Tibial artery (tissue), 4 donors: ENCODE results near the gene OPA3.
A peak's percentile ranks its signal among the peaks of the same experiment; 100 is the strongest.

ENCODE experiments used
- DNase-seq, 2 donors: peaks; one replicate each; pipeline ENCODE4 v3.0.0-alpha.2; 2019
- H3K27ac ChIP-seq, 2 donors: fragments of 200-600 bp; sonication (generic) in 1 of 2; 1 replicate in 1 of 2; 2 replicates in 1 of 2; pipeline ENCODE4 v1.5.1; 2018 to 2019; ENCODE audit warnings: mild to moderate bottlenecking in 1 of 2
- H3K27me3 ChIP-seq, 2 donors: fragments of 200-600 bp; sonication (generic) in 1 of 2; one replicate each; pipeline versions ENCODE4 v1.5.1 to v1.6.0; 2016 to 2019
- H3K36me3 ChIP-seq, 3 donors: fragments of 200-600 bp; sonication (generic) in 2 of 3; one replicate each; pipeline ENCODE4 v1.5.1; 2016 to 2019; ENCODE audit warnings: mild to moderate bottlenecking in 2 of 3
- H3K4me1 ChIP-seq, 4 donors: fragments of 200-600 bp; sonication (generic) in 2 of 4; 1 replicate in 3 of 4; 2 replicates in 1 of 4; pipeline ENCODE4 v1.5.1; 2016 to 2019
- H3K4me3 ChIP-seq, 2 donors: fragments of 200-600 bp; sonication (generic) in 1 of 2; 1 replicate in 1 of 2; 2 replicates in 1 of 2; pipeline ENCODE4 v1.5.1; 2018 to 2019; ENCODE audit warnings: mild to moderate bottlenecking in 2 of 2
- H3K9me3 ChIP-seq, 3 donors: fragments of 200-600 bp; sonication (generic) in 1 of 3; one replicate each; pipeline ENCODE4 v1.5.1; 2016 to 2019
- intact Hi-C: fragments of 100-400 bp; cut with DNase I; formaldehyde crosslinking; loops from one replicate; pipeline ENCODE4 v1.15.0; 2023; ENCODE audit warnings: low total_unique reads
- TF ChIP-seq, protein P1 (sequence below), 2 experiments: fragments of 200-600 bp in 1 of 2; fragments of 450-650 bp in 1 of 2; IDR thresholded peaks; one replicate each; pipeline ENCODE4 v1.5.1; 2017 to 2019; ENCODE audit warnings: antibody characterized with exemption in 2 of 2, mild to moderate bottlenecking in 1 of 2, moderate library complexity in 1 of 2

OPA3 gene

DNA sequence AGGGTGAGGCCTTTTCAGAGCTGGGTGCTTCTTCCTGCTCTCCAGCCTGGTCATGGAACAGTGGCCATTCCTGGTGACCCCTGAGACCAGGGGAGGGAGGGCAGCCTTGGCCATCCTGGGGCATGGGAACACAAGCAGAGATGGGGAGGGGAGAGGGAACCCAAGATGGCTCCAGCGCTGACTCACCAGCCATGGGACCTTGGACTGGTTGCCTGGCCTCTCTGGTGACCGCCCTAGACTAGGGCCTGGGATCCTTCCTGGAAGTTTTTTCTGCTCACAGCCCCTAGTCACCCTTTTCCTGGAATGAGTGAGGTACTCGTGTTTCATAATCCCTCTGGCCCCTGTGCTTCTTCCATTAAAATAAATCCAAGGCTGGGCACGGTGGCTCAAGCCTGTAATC, 3.3 kb upstream of the OPA3 start:
- DNase-seq = no peak

DNA sequence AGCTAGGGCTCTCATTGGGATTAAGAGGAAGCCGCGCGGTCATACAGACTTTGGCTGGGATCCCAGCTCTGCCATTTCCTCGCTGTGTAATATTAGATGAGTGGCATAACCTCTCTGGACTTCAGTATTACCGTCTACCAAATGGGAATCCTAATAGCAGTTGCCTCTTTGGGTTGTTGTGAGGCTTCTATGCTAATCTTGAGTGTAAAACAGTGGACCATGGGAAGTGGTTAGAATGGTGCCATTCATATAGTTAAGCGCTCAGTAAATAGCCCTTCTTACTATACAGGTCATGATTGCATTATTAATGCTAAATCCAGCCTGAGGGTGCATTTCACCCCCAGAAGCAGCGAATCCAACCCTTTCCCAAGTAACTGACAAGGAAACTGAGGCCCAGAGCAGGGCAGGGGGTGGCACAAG, 566 bp upstream of the OPA3 start:
- Histone ChIP-seq H3K9me3 (no peaks in the 10 kb centered on the region), H3K4me3 (peak overlapping the region; percentile 64 to 69), H3K27ac (peak overlapping the region; percentile 89 to 92), H3K27me3 (peaks cover 0 to 5% of the 10 kb centered on the region in 2 donors), H3K4me1 (peaks cover 0 to 14% (median 12%) of the 10 kb centered on the region in 4 donors), H3K36me3 (no peaks in the 10 kb centered on the region)
- DNase-seq = no peak
- intact Hi-C loops = no loop called here
- TF ChIP-seq, protein P1, sequence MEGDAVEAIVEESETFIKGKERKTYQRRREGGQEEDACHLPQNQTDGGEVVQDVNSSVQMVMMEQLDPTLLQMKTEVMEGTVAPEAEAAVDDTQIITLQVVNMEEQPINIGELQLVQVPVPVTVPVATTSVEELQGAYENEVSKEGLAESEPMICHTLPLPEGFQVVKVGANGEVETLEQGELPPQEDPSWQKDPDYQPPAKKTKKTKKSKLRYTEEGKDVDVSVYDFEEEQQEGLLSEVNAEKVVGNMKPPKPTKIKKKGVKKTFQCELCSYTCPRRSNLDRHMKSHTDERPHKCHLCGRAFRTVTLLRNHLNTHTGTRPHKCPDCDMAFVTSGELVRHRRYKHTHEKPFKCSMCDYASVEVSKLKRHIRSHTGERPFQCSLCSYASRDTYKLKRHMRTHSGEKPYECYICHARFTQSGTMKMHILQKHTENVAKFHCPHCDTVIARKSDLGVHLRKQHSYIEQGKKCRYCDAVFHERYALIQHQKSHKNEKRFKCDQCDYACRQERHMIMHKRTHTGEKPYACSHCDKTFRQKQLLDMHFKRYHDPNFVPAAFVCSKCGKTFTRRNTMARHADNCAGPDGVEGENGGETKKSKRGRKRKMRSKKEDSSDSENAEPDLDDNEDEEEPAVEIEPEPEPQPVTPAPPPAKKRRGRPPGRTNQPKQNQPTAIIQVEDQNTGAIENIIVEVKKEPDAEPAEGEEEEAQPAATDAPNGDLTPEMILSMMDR (IDR thresholded peaks at IDR 0.05) = no peak

More for the DNA sequence above, 3.3 kb upstream of the OPA3 start:
- no peaks in the 10 kb centered on the region for H3K36me3 ChIP-seq
- H3K9me3 ChIP-seq = no peaks in the 10 kb centered on the region
- H3K4me1 ChIP-seq = peaks cover 0 to 19% (median 12%) of the 10 kb centered on the region in 4 donors
- H3K4me3 ChIP-seq = no peak overlapping the region
- no peak overlapping the region for H3K27ac ChIP-seq
- intact Hi-C loops = no loop called here
- TF ChIP-seq, protein P1 (IDR thresholded peaks at IDR 0.05) = no peak
- peaks cover 0 to 32% of the 10 kb centered on the region in 2 donors for H3K27me3 ChIP-seq

DNA sequence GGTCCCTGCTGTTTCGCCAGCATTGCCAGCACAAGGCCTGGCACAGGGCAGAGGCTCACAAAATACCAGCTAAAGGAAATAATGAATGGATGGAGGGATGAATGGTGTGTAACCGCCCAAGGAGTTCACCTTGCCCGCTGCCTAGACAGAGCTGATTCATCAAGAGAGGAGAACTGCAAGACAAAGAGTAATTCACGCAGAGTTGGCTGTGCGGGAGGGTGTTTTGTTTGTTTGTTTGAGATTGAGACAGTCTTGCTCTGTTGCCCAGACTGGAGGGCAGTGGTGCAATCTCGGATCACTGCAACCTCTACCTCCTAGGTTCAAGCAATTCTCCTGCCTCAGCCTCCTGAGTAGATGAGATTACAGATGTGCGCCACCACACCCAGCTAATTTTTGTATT, 3.0 kb downstream of the OPA3 start:
- Histone ChIP-seq H3K4me3 (no peak overlapping the region), H3K27me3 (no peaks in the 10 kb centered on the region), H3K36me3 (no peaks in the 10 kb centered on the region), H3K27ac (no peak overlapping the region), H3K9me3 (no peaks in the 10 kb centered on the region), H3K4me1 (peaks cover 0 to 14% (median 12%) of the 10 kb centered on the region in 4 donors)
- no peak for DNase-seq
- intact Hi-C loops = no loop called here
- TF ChIP-seq, protein P1 (IDR thresholded peaks at IDR 0.05) = no peak

DNA sequence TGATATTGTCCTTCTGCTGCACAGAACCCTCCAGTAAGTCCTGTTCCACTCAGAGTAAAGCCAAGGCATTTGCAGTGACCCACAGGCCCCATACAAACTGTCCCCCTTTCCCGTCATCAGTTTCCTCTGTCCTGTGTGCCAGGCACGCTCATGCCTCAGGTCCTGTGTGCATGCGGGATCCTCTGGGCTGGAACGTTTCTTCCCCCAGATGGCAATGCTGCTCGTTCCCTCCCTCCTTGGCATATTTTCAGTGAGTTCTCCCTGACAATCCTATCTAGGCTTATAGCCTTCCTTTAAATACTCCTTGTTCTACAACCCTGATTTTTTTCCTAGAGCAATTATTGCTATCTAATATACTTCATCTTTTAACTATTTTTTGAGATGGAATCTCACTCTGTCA, 5.7 kb downstream of the OPA3 start:
- intact Hi-C loops = no loop called here
- no peak overlapping the region for H3K27ac ChIP-seq
- DNase-seq = no peak
- no peak overlapping the region for H3K4me3 ChIP-seq
- H3K9me3 ChIP-seq = no peaks in the 10 kb centered on the region
- TF ChIP-seq, protein P1 (IDR thresholded peaks at IDR 0.05) = no peak
- H3K36me3 ChIP-seq = no peaks in the 10 kb centered on the region
- peaks cover 0 to 8% (median 6%) of the 10 kb centered on the region in 4 donors for H3K4me1 ChIP-seq
- no peaks in the 10 kb centered on the region for H3K27me3 ChIP-seq

DNA sequence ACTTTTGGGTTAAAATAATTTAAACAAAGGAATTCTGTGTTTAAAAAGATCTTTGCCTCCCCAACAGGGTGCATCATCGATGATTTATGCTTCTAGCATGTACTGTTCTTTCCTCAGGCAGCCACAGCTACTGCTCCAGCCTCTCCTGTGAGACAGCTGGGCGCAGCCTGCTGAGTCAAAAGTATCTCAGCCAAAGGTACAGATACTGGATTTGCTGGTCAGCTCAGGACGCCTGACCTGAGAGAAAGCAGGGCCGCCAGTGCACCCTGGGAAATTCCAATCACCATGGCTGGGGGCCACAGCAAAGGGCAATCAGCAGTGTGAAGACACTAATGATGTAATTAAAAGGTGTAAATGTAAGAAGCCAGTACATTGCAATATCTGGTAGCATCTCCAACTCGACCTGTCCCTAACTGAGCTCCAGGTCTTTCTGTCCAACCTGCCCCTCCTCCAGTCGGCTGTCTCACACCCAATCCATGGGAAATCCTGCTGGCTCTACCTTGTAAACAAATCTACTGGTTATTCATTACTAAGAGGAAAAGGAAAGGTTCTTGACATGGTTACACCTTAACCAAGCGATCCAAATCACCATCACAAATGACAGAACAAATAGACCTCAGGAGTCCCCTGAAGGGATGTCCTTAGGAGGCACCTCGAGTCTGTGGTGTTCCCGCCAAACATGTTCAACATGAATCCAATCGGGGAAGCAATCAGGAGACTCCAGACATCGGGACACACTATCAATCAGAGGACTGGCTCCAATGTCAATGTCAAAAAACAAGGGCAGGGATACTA, 7.3 kb downstream of the OPA3 start:
- no peak overlapping the region for H3K4me3 ChIP-seq
- TF ChIP-seq, protein P1 (IDR thresholded peaks at IDR 0.05) = no peak
- no peaks in the 10 kb centered on the region for H3K36me3 ChIP-seq
- no peaks in the 10 kb centered on the region for H3K27me3 ChIP-seq
- no peak overlapping the region for H3K27ac ChIP-seq
- no peaks in the 10 kb centered on the region for H3K4me1 ChIP-seq
- DNase-seq = no peak
- no peaks in the 10 kb centered on the region for H3K9me3 ChIP-seq
- intact Hi-C loops = no loop called here
